ES-I3 (cell line): ENCODE data around the gene FAM124B.

Experiments
- H3K36me3 ChIP-seq: 2 replicates; pipeline ENCODE4 v1.6.1; 2013; ENCODE audit warnings: mild to moderate bottlenecking, low read length, control low read depth, moderate library complexity; ENCODE audit not compliant: insufficient read depth
- H3K4me1 ChIP-seq: 2 replicates; pipeline ENCODE4 v1.6.1; 2013; ENCODE audit warnings: mild to moderate bottlenecking, control low read depth, low read length; ENCODE audit not compliant: insufficient read depth
- H3K9ac ChIP-seq: 2 replicates; pipeline ENCODE4 v1.6.1; 2013; ENCODE audit warnings: low read depth, mild to moderate bottlenecking, low read length, moderate library complexity
- H3K9me3 ChIP-seq: 2 replicates; pipeline ENCODE4 v1.6.1; 2013; ENCODE audit warnings: mild to moderate bottlenecking, low read length, moderate library complexity; ENCODE audit not compliant: control insufficient read depth, insufficient read depth

The FAM124B gene

DNA sequence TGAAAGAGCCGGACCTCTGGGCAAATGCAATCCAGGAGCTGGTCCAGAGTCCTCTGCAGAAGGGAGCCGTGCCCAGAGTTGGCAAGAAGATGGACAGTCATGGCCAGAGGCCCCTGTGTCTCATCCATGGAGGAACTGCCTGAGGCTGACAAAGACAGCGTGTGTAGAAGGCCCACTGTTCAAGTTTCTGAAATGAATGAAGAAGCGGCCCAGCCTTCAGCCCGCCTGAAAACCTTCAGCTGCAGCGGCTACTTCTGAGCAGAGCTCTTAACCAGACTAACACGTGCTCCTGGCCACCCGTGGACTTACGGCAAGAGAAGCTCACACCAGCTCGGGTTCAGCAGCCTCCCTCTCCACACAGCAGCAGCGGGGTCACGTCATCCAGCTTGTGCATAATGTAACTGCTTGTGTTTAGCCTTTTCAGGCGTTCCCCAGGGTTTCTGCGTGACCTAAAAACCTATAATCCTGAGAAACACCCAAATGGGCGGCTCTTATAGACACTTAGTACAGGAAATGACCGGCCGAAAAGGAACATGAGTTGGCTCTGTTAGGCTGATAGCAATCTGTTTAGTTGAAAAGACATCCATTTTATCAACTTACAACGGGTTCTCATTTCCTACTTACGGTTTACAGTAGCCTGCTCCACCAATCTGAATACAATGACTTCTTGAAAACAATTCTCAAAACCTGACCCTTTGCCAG is at the start of gene FAM124B:
TSS of gene FAM124B (minus strand) at position 467 of the 702 bp plus-strand sequence. CDS start at position 128, 339 bp downstream.
- Histone ChIP-seq H3K9ac (no peak within 1 kb of the TSS), H3K9me3 (0 out of 2 replicates have a peak, but pooled peaks cover 4% of the 10 kb centered on the region), H3K36me3 (no peaks in the 10 kb centered on the region)

GRCh38 chr2:224449212-224450147 is 47.6 kb upstream of the FAM124B start:
- H3K4me1 ChIP-seq, result no peaks in the 10 kb centered on the region
- no peaks in the 10 kb centered on the region for H3K36me3 ChIP-seq
- no peaks in the 10 kb centered on the region for H3K9me3 ChIP-seq
- H3K9ac ChIP-seq, result no peak overlapping the region

More for the DNA sequence above, at the start of gene FAM124B:
- H3K4me1 ChIP-seq, result no peaks in the 10 kb centered on the region

GRCh38 chr2:224448236-224448635 is 46.3 kb upstream of the FAM124B start:
- H3K4me1 ChIP-seq, result no peaks in the 10 kb centered on the region
- no peaks in the 10 kb centered on the region for H3K36me3 ChIP-seq
- no peaks in the 10 kb centered on the region for H3K9me3 ChIP-seq
- no peak overlapping the region for H3K9ac ChIP-seq

DNA sequence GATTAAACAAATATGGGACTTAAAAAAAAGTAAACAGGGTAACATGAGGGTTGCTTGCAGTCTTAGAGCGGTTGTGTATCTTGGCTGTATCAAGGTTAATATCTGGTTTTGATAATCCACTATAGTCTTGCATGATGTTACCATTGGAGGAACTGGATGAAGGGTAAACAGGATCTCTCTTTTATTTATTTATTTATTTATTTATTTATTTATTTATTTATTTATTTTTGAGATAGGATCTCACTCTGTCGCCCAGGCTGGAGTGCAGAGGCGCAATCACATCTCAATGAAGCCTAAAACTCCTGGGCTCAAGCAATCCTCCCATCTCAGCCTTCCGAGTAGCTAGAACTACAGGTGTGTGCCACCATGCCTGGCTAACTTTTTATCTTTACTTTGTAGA is 42.9 kb upstream of the FAM124B start:
- H3K9ac ChIP-seq, result no peak overlapping the region
- H3K36me3 ChIP-seq, result no peaks in the 10 kb centered on the region
- H3K4me1 ChIP-seq, result no peaks in the 10 kb centered on the region
- H3K9me3 ChIP-seq, result no peaks in the 10 kb centered on the region

GRCh38 chr2:224444021-224444420 is 42.1 kb upstream of the FAM124B start:
- H3K9me3 ChIP-seq, result no peaks in the 10 kb centered on the region
- H3K9ac ChIP-seq, result no peak overlapping the region
- H3K36me3 ChIP-seq, result no peaks in the 10 kb centered on the region
- no peaks in the 10 kb centered on the region for H3K4me1 ChIP-seq

DNA sequence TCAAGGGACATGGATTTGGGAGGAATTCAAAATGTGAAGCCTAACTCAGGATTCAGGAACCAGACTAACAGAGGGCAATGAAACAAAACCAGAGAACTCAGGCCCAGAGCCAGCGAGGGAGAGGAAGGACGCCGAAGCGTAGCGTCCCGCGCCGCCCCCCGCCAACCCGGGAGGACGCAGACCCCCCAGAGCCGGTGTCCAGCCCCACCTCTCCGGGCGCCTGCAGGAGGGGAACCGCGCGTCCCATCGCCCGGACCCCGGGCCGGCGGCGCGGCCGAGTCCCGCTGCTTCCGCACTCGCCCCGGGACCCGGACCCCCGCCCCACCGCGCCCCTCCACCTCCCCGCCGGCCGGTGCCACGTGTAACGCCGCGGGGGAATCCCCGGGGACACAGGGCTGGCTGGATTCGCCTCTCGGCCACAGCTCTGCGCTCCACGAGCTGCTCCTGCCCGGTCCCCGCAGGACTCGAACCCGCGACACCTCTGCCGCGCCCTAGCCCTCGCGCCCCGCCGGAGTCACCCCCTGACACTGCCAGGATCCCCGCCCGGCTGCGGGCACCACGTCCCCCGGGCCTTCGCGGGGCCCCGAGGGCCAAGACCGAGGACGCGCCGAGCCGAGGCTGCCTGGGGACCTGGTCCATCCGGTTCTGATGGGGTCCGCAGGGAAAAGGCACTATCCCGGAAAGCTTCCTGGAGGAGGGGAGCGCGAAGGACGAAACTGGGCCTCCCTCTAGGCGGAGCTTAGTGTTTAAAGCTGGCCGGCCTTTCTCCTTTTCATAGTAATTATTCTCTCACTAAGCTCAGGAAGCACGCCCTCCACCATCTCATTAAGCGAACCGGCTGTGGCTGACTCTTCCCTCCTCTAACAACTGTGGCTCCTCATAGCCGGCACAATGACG is 40.4 kb upstream of the FAM124B start:
- no peaks in the 10 kb centered on the region for H3K36me3 ChIP-seq
- no peak overlapping the region for H3K9ac ChIP-seq
- H3K9me3 ChIP-seq, result no peaks in the 10 kb centered on the region
- no peaks in the 10 kb centered on the region for H3K4me1 ChIP-seq

GRCh38 chr2:224440988-224441387 is 39.1 kb upstream of the FAM124B start:
- Histone ChIP-seq H3K4me1 (no peaks in the 10 kb centered on the region), H3K9me3 (no peaks in the 10 kb centered on the region), H3K36me3 (no peaks in the 10 kb centered on the region), H3K9ac (no peak overlapping the region)

GRCh38 chr2:224438726-224439125 is 36.8 kb upstream of the FAM124B start:
- Histone ChIP-seq H3K4me1 (peaks cover 7% of the 10 kb centered on the region; the same call in 1 of the 2 replicates), H3K9me3 (peaks cover 4% of the 10 kb centered on the region; the same call in 1 of the 2 replicates), H3K9ac (no peak overlapping the region), H3K36me3 (no peaks in the 10 kb centered on the region)

DNA sequence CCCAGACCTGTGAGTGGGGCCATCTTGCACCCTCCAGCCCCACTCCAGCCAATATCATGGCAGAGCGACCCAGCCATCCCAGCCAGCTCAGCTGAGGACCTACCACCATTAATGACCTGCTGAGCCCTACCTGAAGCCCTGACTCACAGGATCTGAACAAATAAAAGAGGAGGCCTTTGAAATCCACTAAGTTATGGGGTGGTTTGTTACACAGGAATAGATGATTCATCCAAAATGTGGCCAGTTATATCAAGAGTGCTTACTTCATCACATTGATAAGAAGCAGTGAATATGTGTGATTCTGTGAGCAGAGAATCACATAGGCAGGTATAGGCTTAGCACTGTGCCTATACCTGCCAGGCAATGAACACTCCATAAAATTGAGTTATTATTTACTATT is 34.7 kb upstream of the FAM124B start:
- no peaks in the 10 kb centered on the region for H3K36me3 ChIP-seq
- H3K9ac ChIP-seq, result no peak overlapping the region
- H3K4me1 ChIP-seq, result peaks cover 9% of the 10 kb centered on the region; the same call in 1 of the 2 replicates
- H3K9me3 ChIP-seq, result peaks cover 4% of the 10 kb centered on the region

GRCh38 chr2:224434618-224435017 is 32.7 kb upstream of the FAM124B start:
- H3K4me1 ChIP-seq, result peaks cover 9% of the 10 kb centered on the region; the same call in 1 of the 2 replicates
- peaks cover 9% of the 10 kb centered on the region for H3K9me3 ChIP-seq
- H3K36me3 ChIP-seq, result no peaks in the 10 kb centered on the region; the same call in 1 of the 2 replicates
- H3K9ac ChIP-seq, result no peak overlapping the region

DNA sequence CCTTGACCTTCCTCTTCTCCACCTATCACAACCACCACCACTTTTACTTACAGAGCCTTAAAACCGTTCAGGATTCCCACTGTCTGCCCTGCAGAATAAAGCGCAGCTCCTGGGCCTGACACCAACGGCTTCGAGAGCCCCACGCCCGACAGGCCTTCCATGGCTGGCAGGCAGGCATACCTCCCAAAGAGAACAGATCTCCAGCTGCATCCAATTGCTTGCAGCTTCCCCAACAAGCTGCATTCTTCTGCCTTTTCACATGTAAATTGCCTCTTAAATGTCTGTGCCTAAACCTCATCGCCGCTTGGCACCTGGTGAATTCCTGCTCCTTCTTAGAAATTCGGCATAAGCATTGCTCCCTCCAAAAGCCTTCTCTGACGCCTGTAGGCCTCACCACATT is 31.5 kb upstream of the FAM124B start:
- Histone ChIP-seq H3K4me1 (peaks cover 9% of the 10 kb centered on the region; the same call in 1 of the 2 replicates), H3K9ac (no peak overlapping the region), H3K36me3 (no peaks in the 10 kb centered on the region; the same call in 1 of the 2 replicates), H3K9me3 (peaks cover 15% of the 10 kb centered on the region)

DNA sequence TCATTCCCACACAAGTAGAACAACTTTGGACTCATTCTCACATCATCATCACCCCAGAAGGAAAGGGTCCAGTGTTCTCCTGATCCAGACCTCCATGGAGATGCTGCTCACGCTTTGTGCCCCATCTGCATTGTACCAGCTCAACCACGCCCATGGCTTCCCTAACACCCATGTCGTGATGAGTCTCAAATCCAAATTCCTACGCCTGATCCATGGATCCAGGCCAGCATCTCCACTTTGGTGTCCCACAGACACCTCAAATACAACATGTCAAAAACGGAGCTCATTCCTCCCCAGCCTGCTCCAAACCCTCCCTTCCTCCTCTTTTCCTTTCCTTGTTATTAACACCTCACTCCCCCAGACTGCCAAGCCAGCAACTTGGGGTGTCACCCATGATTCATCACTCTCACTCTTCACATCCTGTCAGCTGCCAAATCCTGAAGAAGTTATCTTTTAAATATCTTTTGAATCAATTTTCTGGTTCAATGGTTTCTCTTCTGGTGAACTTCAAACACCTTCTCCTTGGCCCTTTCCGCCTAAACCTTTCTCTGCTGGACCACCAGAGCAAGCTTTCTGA is 30.2 kb upstream of the FAM124B start:
- Histone ChIP-seq H3K4me1 (peaks cover 9% of the 10 kb centered on the region; the same call in 1 of the 2 replicates), H3K9ac (no peak overlapping the region), H3K9me3 (peaks cover 15% of the 10 kb centered on the region), H3K36me3 (no peaks in the 10 kb centered on the region; the same call in 1 of the 2 replicates)

DNA sequence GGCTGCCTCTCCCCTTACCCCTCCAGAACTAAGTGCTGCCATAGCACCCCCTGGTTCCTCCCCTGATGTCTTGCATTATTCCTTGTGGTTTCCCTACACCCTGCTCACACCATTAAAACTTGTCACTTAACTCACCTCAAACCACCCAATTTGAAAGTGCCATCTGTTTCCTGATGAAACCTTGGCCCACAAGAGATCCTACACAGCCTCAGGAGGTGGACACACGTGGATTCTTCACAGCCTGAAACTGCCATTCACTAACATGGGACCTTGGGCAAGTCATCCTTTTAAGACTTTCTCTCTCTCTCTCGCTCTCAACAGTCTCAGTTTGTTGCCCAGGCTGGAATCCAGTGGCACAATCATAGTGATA is 27.5 kb upstream of the FAM124B start:
- Histone ChIP-seq H3K4me1 (peaks cover 7% of the 10 kb centered on the region; the same call in 1 of the 2 replicates), H3K9ac (no peak overlapping the region), H3K9me3 (peaks cover 11% of the 10 kb centered on the region), H3K36me3 (no peaks in the 10 kb centered on the region; the same call in 1 of the 2 replicates)
